GM10248 (cell line): ENCODE measurements around the gene VPS37C.

Experiments used
- CTCF ChIA-PET: fragments of 300-600 bp; sonication (Branson Sonifier 250); formaldehyde crosslinking; extraction: SDS; loops from one replicate; lab custom pipeline; 2021; ENCODE audit warnings: antibody characterized with exemption; lab: Yijun Ruan, JAX
- POLR2A ChIA-PET: fragments of 350-650 bp; sonication (Branson Sonifier 250); formaldehyde crosslinking; extraction: SDS; loops from one replicate; lab custom pipeline; 2020; ENCODE audit warnings: antibody characterized with exemption; lab: Yijun Ruan, JAX
- DNase-seq: peaks from one replicate; pipeline ENCODE4 v3.0.0; 2012; ENCODE audit errors: extremely low spot score
- TF ChIP-seq, protein P1 (sequence below): IDR thresholded peaks from 2 replicates; pipeline ENCODE4 v1.5.1; 2012; ENCODE audit warnings: mild to moderate bottlenecking, low read depth; ENCODE audit errors: extremely low read depth, missing control alignments, control extremely low read depth

Gene VPS37C

GRCh38 chr11:61087426-61088119, 73.7 kb downstream of the VPS37C start:
- TF ChIP-seq, protein P1, sequence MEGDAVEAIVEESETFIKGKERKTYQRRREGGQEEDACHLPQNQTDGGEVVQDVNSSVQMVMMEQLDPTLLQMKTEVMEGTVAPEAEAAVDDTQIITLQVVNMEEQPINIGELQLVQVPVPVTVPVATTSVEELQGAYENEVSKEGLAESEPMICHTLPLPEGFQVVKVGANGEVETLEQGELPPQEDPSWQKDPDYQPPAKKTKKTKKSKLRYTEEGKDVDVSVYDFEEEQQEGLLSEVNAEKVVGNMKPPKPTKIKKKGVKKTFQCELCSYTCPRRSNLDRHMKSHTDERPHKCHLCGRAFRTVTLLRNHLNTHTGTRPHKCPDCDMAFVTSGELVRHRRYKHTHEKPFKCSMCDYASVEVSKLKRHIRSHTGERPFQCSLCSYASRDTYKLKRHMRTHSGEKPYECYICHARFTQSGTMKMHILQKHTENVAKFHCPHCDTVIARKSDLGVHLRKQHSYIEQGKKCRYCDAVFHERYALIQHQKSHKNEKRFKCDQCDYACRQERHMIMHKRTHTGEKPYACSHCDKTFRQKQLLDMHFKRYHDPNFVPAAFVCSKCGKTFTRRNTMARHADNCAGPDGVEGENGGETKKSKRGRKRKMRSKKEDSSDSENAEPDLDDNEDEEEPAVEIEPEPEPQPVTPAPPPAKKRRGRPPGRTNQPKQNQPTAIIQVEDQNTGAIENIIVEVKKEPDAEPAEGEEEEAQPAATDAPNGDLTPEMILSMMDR: no peak
- POLR2A ChIA-PET: interaction anchor here (1.3 kb wide), 1 partner anchor 27 kb away, joined by 3 read pairs; no protein-coding TSS in a partner anchor
- DNase-seq: no peak
- CTCF ChIA-PET: interaction anchor here (1.3 to 2.1 kb wide), 2 partner anchors 11 to 148 kb away, joined by 3 to 5 read pairs; no protein-coding TSS in a partner anchor

GRCh38 chr11:61083601-61084147, 77.6 kb downstream of the VPS37C start:
- TF ChIP-seq, protein P1: peak; percentile 13
- CTCF ChIA-PET: interaction anchor here (1.0 to 1.2 kb wide), 3 partner anchors 12 to 104 kb away, joined by 3 to 5 read pairs (median 4); no protein-coding TSS in a partner anchor
- POLR2A ChIA-PET: no interaction called here
- no peak for DNase-seq

DNA sequence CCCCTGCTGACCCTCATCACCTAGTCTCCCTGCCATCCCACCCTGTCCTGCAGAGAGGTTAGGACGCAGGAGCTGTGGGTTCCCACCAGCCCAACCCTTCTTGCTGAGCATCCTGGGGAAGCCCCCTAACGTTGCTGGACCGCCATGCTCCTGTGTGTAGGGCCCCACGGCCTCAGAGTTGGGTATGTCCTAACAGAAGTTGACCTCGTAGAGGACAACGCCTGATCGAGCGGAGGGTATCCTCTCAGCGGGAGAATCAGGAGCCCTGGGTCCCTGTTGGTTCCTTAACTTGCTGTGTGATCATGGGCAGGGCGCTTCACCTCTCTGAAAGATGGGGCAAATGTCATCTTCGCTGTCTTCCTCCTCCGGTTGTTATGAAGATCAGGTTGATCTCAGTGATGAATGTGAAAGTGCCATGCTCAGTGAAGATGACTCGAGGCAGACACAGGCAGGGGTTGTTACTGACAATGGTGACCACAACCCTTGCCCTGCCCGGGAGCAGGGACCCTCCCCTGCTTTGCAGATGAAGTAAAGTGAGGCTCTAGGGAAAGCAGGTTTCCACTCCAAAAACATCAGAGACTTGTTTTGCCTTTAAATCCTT, 78.2 kb downstream of the VPS37C start:
- CTCF ChIA-PET: interaction anchor here (1.0 to 1.2 kb wide), 3 partner anchors 11 to 104 kb away, joined by 3 to 5 read pairs (median 4); no protein-coding TSS in a partner anchor
- TF ChIP-seq, protein P1: no peak
- POLR2A ChIA-PET: no interaction called here

DNA sequence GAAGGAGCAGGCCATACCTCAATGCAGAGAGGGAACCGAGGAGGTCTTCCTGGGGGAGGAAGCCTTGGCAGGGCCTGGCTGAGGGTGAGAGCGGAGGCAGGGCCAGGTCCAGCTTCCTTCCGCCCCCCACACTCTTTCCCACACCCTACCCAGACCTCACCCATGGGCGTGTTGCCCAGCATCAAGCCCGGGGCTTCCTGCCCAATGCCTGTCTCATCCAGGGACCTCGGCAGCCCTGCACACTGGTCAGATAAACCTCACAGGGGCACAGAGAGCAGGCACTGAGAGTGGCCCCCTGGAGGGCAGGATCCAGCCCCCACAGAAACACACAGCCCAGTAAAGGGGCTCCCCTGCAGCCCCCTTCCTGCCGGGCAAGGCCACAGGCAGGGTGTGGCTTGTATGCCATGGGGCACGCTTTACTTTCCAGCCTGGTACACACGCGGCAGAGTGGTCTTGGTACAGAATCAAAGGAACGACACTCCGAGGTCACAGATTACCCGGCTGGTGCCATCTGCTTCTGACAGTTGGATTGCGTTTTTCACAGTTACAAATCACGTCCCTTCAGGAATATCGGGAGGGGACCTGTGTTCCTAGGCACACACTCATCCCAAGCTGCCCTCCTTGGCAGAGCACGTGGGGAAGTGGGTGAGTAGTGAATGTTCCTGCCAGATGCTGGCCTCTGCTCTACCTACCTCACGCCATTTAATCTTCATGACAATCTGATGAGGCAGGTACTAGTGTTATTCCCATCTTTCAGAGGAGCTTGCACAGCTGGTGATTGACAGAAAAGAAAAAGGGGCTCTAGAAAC, 79.0 kb downstream of the VPS37C start:
- CTCF ChIA-PET: interaction anchor here (0.9 to 2.8 kb wide), 5 partner anchors 11 to 105 kb away, joined by 3 to 15 read pairs (median 4); no protein-coding TSS in a partner anchor
- DNase-seq: no peak
- POLR2A ChIA-PET: no interaction called here
- TF ChIP-seq, protein P1: no peak

More for the DNA sequence above, 78.2 kb downstream of the VPS37C start:
- no peak for DNase-seq

GRCh38 chr11:61080986-61081590, 80.1 kb downstream of the VPS37C start:
- POLR2A ChIA-PET: no interaction called here
- no peak for DNase-seq
- TF ChIP-seq, protein P1: peak; percentile 18
- CTCF ChIA-PET: interaction anchor here (0.7 to 2.8 kb wide), 10 partner anchors 9 to 131 kb away, joined by 3 to 15 read pairs (median 4); no protein-coding TSS in a partner anchor
